ENCODE results near the gene ALDH3B1.
A peak's percentile ranks its signal among the peaks of the same experiment; 100 is the strongest.

The ALDH3B1 gene

DNA sequence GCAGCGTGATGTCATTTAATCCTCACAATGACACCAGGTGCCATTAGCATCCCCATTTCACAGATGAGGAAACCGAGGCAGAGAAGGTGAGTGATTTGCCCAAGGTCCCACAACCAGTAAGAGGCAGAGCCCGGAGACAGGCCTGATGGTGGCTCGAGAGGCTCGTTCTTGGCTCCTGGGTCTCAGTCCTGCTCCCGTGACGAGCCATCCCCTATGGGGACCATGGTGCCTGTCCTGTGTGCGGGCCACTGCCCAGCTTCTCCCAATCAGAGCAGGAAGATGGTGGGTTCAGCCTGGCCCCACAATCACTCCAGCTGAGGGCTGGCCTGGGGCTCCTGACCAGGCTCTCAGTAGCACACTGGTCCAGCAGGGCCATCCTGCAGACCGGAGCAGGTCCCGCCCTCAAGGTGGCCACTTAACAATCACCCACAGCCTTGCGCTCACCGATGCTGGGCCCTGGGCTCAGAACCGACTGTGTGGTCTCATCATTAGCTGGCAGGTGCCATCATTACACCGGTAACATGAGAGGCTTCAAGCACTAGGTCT is 3.6 kb downstream of the ALDH3B1 start:
- DNase-seq (ENCODE audit: low spot score), result no peak

DNA sequence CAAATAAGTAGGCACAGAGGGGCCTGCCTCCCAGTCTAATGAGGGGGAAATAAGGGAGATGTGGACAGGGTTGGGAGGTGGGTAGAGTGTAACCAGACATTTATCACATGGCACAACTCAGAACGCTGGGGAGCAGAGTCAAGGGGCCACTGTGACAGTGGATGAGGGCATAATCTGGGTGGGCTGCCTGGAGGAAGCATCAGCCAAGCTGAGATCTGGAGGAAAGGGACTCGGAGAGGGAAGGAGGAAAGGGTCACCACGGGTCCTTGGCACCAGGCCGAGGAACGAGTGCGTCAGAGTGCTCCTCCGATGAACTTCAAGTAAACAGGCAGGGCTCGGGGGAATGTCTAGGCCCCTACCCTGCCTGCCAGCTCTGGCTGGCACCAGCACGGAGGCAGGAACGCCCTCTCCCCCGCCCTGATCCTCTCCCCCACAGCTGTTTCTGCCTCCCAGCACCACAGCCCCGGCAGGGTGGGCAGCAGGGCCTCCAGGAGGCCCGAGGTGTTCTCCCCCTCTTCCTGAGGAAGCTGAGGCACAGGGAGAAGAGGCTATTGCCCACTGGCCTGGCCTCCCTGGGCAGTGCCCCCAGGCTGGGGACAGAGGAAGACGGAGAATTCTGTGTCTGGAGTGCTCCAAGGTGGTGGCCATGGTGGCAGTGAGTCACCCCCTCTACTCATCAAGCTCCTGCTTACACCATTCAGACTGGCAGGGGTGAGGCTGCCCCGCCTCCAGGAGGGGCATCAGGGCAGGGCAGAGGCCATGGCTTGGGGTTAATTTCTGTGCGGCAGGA is 4.2 kb downstream of the ALDH3B1 start:
- DNase-seq (ENCODE audit: low spot score), result peak; percentile 56

DNA sequence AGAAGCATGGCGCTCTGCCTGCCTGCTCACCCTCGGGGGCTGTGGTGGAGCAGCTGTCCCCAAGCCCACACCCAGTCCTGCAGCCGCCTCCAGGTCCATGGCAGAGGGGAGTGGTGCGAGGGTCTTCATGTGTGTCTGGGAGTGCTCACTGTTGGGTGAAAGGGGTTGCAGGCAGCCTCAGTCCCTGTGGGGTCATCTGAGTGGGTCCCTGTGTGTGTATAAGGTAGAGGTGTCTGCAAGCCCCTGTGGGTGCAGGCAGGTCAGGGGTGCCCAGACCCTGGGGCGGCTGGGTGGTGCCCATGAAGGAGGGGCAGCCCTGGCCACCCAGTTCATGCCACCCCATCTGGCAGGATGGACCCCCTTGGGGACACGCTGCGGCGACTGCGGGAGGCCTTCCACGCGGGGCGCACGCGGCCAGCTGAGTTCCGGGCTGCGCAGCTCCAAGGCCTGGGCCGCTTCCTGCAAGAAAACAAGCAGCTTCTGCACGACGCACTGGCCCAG is 4.9 kb downstream of the ALDH3B1 start:
- DNase-seq (ENCODE audit: low spot score), result no peak

DNA sequence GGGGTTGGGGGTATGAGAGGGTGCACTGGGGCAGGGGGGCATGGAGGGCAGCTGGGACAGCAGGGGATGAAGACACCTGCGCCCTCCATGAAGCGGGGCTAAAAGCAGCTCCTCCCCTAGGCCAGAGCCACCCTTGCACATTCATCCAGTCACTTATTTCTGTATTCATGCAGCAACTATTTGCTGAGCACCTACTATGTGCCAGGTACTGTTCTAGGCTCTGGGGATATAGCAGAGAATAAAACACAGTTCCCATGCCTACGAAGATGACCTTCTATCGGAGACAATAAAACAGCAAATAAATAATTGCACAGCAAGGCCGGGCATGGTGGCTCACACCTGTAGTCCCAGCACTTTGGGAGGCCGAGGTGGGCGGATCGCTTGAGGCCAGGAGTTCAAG is 5.3 kb downstream of the ALDH3B1 start:
- DNase-seq (ENCODE audit: low spot score), result no peak

DNA sequence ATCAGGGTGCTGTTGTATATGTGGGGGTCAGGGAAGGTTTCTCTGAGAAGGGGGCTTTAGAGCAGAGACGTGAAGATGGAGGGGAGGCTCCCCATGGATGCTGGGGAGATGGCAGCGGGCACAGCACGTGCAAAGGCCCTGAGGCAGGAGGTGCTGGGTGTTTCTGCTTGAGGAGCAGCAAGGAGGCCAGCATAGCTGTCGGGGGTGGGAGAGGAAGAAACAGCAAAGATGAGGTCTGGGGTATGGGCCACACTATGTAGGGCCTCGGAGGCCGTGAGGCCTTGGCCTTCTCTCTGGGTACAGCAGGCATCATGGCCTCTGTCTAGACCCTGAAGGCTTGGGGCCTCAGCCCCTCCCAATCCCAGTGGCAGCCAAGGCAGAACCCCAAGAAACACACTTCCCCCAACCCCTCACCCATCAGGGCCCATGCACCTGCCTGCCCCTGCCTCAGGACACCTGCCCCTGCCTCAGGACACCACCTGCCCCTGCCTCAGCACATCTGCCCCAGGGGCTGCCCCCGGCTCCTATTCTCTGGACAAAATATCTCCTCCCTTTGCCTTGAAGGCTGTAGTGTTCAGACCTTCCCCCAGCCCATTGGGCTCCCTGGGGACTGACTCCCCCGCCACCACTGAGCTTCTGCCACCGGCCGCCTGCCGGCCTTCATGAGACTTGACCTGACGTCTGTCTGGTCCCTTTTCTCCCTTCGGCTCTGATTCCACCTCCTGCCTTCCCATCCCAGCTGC is 6.2 kb downstream of the ALDH3B1 start:
- DNase-seq (ENCODE audit: low spot score), result no peak

DNA sequence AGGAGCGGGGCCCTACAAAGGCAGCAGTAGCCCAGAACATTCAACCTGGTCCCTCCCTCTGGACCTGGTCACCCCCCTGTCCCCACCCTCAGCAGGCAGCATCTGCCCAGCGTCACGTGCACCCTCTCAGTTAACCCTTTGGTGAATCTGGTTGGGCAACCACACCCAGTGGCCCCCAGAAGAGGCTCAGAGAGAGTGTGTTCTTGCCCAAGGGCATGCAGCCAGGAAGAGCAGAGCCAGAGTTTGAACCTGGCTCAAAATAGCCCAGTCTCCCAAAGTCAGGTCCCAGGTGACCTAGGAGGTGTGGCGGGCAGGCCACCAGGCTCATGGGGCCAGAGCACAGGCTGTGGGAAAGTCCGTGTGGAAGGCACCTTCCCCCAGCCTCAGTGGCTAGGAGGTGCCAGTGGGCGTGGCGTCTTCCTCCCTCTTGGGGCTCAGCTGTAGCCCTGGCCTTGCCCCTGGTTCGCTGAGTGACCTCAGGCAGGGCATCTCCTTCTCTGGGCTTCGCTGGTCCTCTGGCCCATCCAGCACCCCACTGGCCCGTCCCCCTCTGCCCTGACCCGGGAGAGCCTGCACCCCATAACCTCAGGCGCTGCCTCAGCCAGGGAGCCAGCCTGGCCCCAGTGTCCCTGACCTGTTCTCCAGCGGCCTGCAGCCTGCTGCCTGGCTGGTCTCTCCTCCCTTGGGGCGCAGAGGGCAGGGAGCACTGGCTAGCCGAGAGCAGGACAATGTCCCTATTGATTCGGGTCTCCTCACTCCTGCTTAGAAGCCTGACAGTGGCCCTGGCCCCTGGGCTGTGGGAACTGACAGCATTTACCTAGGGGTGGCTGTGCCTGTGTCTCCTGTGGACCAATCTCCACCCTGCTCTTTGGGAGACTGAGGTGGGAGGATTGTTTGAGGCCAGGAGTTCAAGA is 7.0 kb downstream of the ALDH3B1 start:
- DNase-seq (ENCODE audit: low spot score), result no peak

DNA sequence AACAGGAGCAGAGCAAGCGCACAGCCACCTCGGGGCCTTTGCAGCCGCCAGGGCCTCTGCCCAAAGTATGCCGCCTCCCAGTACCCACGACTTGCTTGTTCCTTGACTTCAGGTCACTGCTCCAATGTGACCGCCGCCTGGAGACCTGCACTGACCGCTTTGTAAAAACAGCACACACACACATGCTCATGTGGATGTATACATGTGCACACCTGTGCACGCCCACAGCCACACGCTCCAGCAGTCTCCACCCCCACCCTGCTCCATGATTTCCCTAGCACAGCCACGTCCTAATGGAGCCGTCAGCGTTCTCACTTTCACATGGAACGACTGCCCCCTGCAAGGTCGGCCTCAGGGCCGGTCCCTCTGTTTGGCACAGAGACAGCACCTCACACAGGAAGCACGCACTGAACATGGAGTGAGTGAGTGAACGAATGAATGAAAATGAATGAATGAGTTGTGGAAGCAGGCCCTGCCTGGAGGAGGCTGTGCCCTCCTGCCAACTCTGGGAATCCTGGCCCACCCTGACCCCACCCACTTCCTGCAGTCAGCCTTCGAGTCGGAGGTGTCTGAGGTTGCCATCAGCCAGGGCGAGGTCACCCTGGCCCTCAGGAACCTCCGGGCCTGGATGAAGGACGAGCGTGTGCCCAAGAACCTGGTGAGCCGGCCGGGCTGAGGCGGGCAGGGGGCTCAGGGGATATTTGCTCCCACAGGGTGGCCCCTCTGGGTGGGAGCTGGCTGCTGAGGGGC is 8.0 kb downstream of the ALDH3B1 start:
- no peak for DNase-seq (ENCODE audit: low spot score)

DNA sequence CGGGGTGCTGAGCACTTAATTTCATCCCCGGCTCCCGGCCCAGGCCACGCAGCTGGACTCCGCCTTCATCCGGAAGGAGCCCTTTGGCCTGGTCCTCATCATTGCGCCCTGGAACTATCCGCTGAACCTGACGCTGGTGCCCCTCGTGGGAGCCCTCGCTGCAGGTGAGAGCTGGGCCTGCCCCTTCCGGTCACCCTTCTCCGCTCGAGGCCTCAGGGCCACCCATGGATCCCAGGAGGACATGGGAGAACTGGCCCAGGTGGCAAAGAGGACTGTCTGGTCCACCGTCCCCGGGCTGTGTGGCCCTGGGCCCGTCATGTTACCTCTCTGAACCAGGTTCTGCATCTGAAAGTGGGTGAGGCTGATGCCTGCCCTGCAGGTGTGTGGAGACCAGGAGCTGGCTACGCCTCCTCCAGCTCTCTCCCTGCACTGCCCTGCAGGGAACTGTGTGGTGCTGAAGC is 8.6 kb downstream of the ALDH3B1 start:
- DNase-seq (ENCODE audit: low spot score), result no peak

DNA sequence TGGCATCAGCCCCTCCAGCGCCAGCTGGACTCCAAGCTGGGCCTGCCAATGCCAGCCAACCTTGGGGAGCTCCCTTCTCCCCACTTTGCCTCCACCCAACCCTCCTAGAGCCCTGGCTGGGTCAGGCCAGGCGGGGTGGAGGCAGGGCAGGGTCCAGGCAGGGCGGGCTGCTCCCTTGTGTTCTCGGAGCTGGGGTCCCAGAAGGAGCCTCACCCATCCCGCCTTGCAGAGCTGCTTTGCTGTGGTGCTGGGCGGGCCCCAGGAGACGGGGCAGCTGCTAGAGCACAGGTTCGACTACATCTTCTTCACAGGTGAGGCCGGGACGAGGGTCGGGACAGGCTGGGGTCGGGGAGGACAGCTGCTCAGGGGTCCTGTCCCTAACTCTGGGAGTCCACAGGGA is 9.4 kb downstream of the ALDH3B1 start:
- no peak for DNase-seq (ENCODE audit: low spot score)

DNA sequence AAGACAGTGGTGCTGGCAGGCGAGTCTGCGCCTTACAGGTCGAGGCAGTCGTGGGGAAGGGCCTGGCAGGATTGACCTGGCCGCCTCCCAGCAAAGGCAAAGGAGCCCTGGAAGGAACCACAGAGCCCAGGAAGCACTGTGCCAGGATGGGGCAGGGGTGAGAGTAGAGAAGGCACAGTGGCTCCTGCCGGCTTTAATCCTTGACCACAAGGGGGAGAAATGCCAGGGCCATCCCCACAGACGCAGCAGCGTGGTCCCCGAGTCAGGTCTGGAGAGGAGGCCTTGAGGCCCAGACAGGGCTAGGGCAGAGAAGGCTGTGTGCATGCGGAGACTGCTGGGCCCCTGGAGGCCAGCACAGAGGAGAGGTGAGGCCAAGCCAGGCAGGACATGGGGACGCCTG is 10.4 kb downstream of the ALDH3B1 start:
- DNase-seq (ENCODE audit: low spot score), result no peak

DNA sequence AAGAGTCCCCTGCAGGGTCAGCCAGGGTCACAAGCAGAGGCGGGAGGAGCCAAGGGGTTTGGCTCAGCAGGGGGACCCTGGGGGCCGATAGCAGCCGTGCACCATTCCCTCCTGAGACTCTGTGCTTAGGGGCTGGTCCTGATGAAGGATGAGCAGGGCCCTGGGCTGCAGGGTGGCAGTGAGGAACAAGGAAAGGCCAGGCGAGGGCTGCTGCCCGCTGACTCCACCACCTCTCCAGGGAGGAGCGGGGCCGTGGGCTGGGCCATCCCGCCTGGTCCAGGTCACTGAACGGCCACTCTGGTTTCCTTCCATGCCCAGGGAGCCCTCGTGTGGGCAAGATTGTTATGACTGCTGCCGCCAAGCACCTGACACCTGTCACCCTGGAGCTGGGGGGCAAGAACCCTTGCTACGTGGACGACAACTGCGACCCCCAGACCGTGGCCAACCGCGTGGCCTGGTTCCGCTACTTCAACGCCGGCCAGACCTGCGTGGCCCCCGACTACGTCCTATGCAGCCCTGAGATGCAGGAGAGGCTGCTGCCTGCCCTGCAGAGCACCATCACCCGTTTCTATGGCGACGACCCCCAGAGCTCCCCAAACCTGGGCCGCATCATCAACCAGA is 11.2 kb downstream of the ALDH3B1 start:
- DNase-seq (ENCODE audit: low spot score), result no peak

DNA sequence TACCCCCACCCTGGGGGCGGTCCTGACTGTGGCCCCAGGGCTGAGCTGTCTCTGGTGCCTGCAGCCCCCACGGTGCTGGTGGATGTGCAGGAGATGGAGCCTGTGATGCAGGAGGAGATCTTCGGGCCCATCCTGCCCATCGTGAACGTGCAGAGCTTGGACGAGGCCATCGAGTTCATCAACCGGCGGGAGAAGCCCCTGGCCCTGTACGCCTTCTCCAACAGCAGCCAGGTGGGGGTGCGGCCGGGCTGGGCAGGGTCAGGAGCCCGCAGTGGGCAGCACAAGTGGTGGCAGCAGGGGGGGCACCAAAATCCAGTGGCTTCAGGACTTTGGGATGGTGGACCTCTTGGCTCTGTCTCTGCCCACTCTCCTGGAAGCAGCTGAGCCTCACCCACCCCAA is 12.4 kb downstream of the ALDH3B1 start:
- no peak for DNase-seq (ENCODE audit: low spot score)

DNA sequence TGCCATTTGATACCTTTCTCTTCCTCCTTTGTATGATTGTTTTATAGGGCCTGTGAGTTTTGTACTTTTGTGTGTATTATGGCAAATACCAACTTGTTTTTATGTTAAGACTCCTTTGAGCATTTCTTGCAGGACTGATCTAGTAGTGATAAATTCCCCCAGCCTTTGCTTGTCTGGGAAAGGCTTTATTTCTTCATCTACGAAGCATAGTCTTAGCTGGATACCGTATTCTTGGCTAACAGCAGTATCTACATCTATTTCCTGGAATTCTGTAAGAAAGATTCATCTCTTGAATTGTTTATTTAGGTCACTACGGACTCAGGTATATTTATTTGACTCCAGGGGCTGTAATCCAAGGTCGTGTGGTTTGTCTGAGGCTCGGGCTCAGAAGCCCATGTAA is 14.4 kb downstream of the ALDH3B1 start:
- no peak for DNase-seq (ENCODE audit: low spot score)

DNA sequence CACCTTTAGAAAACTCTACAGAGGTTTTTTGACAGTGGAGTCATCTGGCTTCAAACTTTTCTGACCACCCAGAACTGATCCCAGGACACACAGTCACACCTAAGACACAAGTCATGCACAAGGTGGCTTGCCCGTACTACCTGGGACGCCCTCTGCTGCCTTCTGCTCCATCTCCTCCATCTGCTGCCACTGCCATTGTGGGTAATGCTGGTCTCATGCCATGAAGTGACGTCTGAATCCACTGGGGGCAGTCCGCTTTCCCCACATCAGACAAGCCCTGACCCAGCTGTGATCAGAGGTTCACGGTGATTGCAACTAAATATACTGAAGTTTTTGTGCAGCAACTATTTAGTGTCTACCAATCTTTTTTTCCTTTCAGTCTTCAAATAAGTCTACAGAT is 14.9 kb downstream of the ALDH3B1 start:
- no peak for DNase-seq (ENCODE audit: low spot score)

DNA sequence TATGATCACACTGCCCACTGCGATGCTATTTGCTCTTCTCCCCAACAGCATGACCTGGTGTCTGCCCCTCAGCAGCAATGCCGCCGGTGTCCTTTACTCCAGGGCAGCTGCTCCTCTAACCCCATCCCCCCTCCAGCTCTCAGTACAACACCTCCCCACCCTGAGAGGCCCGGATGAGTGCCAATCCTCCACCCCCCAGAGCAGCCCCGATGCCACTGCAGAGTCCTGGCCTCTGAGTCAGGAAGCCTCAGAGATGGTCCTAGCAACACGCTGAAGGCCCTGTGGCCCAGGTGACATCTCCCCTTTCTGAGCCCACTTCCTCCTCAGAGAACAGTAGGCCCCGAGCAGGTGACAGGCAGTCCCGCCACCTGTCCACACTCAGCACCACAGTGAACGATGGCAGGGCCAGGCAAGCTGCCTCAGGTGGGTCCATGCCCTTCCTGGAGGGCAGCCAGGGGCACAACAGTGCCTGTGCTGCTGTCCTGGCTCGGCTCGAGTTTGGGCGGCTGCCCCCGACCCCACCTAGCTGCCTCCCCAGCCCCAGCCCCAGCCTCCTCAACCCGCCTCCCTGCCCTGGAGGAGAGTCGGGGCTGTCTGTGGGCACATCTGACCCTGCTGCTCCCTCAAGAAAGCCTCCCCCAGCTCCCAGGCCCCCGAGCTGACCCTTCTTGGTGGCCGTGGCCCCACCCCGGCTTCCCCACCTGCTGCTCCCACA is 16.4 kb downstream of the ALDH3B1 start:
- no peak for DNase-seq (ENCODE audit: low spot score)

DNA sequence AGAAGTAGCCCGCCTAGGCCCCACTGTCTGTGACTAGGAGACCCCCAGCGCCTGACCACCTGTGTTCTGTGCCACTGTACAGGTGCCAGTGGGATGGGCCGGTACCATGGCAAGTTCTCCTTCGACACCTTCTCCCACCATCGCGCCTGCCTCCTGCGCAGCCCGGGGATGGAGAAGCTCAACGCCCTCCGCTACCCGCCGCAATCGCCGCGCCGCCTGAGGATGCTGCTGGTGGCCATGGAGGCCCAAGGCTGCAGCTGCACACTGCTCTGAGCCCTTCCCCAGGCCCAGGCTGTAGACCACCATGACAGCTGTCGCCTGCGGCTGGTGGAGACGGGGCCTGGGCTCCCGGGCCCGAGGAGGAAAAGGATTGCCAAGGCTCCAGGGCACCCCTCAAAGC is 17.5 kb downstream of the ALDH3B1 start:
- no peak for DNase-seq (ENCODE audit: low spot score)

DNA sequence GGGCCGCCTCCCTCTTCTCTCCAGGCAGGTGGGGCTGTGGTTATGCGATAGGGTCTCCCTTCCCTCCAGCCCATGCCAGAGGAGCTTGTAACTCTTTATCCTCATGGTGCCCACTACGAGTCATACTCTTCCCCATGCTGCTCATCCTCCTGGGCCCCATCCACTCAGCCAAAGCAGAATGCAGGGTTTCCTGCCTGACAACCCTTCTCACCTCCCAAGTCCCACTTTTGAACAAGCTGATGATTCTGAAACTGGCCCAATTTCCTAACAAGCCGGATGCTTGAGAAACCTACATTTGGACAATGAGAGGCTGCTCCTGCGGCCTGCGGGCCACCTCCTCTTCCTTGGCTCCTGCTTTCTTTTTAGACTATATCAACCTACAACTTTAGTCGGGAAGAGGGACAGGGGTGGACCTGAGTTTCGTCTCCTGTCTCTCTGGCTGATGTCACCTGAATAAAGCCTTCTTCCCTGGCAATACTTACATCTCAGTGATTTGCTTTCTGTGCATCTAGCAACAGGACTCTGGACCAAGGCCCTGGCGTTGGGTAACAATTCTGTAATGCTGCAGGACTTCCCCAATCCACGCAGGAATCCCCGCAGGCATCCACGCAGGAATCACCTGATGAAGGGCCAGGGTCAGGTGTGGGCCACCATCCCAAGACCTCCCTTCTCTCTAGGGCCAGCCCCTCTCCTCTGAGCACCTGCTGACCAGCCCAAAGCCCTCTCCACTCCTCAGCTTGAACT is 18.8 kb downstream of the ALDH3B1 start:
- DNase-seq (ENCODE audit: low spot score), result no peak

DNA sequence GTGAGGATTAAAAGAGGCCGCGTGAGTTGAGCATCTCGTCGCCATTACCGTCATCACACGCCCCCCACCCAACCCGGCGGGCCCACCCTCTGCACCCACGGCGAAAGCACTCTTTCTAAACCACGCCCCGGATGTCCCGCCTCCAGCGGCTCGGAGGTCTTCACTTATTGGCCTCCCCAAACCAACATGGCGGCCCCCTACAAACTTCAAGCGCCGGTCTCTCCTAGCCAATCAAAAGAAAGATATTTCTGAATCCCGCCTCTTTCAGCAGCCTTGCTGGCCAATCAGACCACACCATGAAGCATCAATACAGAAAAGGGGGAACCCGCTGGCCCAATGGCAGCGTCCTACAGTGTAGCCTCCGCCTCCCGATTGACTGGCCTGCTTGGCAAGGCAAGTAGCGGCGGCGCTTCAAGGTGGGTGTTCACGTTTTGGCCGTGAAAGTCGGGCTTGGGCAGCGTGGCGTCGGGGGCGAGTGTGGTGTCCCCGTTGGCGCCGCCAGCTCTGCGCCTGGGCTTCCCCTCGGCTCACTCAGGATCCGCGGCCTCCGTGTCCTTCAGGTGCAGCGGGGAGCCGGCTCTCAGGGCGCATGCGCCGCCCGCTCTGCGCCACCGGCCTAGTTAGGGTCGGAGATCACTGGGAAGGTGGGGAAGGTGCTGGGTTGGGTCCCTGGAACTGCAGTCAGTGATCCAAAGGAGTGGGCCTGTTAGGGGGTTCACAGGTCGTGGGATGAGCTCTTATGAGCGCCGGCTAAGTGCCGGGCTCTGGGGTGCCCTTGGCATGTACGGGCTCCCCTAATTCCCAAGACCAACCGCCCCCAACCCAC is 20.4 kb downstream of the ALDH3B1 start, which contains the start of gene NDUFS8:
Gene NDUFS8 (plus strand): TSS at position 364 of the 826 bp plus-strand sequence. CDS start 1,471 bp downstream, outside the sequence.
- peak; percentile 99 for DNase-seq (ENCODE audit: low spot score)

Measured in kidney capillary endothelial cell (primary cell).